Neural progenitor cell (in vitro differentiated cells): ENCODE data around the gene DET1. TPM values are rescaled to one million over a fixed set of nuclear protein-coding genes. Genes with fewer than 3 reads are reported as not detected.

Experiments
- DNase-seq: peaks from one replicate; pipeline ENCODE4 v3.0.0-alpha.2; 2016; ENCODE audit warnings: low spot score
- H2AFZ ChIP-seq: fragments of 200-600 bp; sonication (generic); replicated peaks from 2 replicates; pipeline ENCODE4 v1.6.1; 2016; ENCODE audit warnings: antibody characterized with exemption
- H3F3A ChIP-seq: fragments of 200-600 bp; sonication (generic); 2 replicates; pipeline ENCODE4 v1.6.1; 2016; ENCODE audit warnings: antibody characterized with exemption, low read depth
- H3K27ac ChIP-seq: fragments of 200-600 bp; sonication (generic); 2 replicates; pipeline ENCODE4 v1.5.1; 2016; ENCODE audit warnings: mild to moderate bottlenecking
- H3K27me3 ChIP-seq: fragments of 200-600 bp; sonication (generic); 2 replicates; pipeline ENCODE4 v1.6.1; 2016; ENCODE audit warnings: mild to moderate bottlenecking, moderate library complexity
- H3K36me3 ChIP-seq: fragments of 200-600 bp; sonication (generic); 2 replicates; pipeline ENCODE4 v1.5.1; 2016
- H3K4me1 ChIP-seq: fragments of 200-600 bp; sonication (generic); 2 replicates; pipeline ENCODE4 v1.6.1; 2016; ENCODE audit warnings: mixed run types
- H3K4me2 ChIP-seq: fragments of 200-600 bp; sonication (generic); 2 replicates; pipeline ENCODE4 v1.6.1; 2016
- H3K4me3 ChIP-seq: fragments of 200-600 bp; sonication (generic); 2 replicates; pipeline ENCODE4 v1.5.1; 2016
- H3K79me2 ChIP-seq: fragments of 200-600 bp; sonication (generic); 2 replicates; pipeline ENCODE4 v1.6.1; 2016; ENCODE audit warnings: low read depth
- H3K9ac ChIP-seq: fragments of 200-600 bp; sonication (generic); 2 replicates; pipeline ENCODE4 v1.6.1; 2016
- H3K9me3 ChIP-seq: fragments of 200-600 bp; sonication (generic); 2 replicates; pipeline ENCODE4 v1.5.1; 2016; ENCODE audit warnings: low read depth
- H4K20me1 ChIP-seq: fragments of 200-600 bp; sonication (generic); 2 replicates; pipeline ENCODE4 v1.6.1; 2016; ENCODE audit warnings: low read depth
- H3K27ac Mint-ChIP-seq: 3 replicates; pipeline ENCODE4 v1.8.0; 2021; ENCODE audit warnings: mixed read lengths
- H3K27me3 Mint-ChIP-seq: 2 replicates; pipeline ENCODE4 v1.8.0; 2022; ENCODE audit warnings: low read depth, mild to moderate bottlenecking, inconsistent platforms, moderate library complexity, mixed read lengths; ENCODE audit not compliant: insufficient read depth
- H3K36me3 Mint-ChIP-seq: 3 replicates; pipeline ENCODE4 v1.8.0; 2021; ENCODE audit warnings: mixed read lengths
- H3K4me1 Mint-ChIP-seq: 3 replicates; pipeline ENCODE4 v1.8.0; 2021; ENCODE audit warnings: mixed read lengths
- H3K4me3 Mint-ChIP-seq: 3 replicates; pipeline ENCODE4 v1.8.0; 2021; ENCODE audit warnings: mild to moderate bottlenecking, moderate library complexity, mixed read lengths
- H3K9me3 Mint-ChIP-seq: 3 replicates; pipeline ENCODE4 v1.8.0; 2020; ENCODE audit warnings: mixed read lengths
- CTCF ChIP-seq: fragments of 200-600 bp; sonication (generic); IDR thresholded peaks from 2 replicates; pipeline ENCODE4 v1.5.1; 2017; ENCODE audit warnings: antibody characterized with exemption, mild to moderate bottlenecking
- EZH2 ChIP-seq: fragments of 200-600 bp; sonication (generic); IDR thresholded peaks from 2 replicates; pipeline ENCODE4 v1.6.1; 2017; ENCODE audit warnings: antibody characterized with exemption, mild to moderate bottlenecking, moderate library complexity
- EZH2phosphoT487 ChIP-seq: fragments of 200-600 bp; sonication (generic); IDR thresholded peaks from 2 replicates; pipeline ENCODE4 v1.6.1; 2017; ENCODE audit warnings: antibody characterized with exemption
- small RNA-seq: library from RNA; depleted of rRNA; stranded (forward); fragments of <200 nt; gene quantifications from one replicate; pipeline ENCODE3, GENCODE V24; 2015
- total RNA-seq: library from RNA; depleted of rRNA; stranded (reverse); fragments of >200 nt; gene quantifications from 2 replicates; pipeline ENCODE4 v1.2.3, GENCODE V29; 2015; ENCODE audit warnings: low replicate concordance

Gene DET1
- total RNA-seq, 1 donor from 2014 or later = 21.3 TPM

- Histone ChIP-seq H3K79me2 (peaks cover 34% of the 10 kb centered on the region), H4K20me1 (peaks cover 3% of the 10 kb centered on the region), H3K36me3 (no peaks in the 10 kb centered on the region), H2AFZ (no peak overlapping the region), H3K27ac (no peak overlapping the region), H3K9me3 (no peaks in the 10 kb centered on the region), H3K27me3 (no peaks in the 10 kb centered on the region), H3K9ac (no peak overlapping the region), H3F3A (no peaks in the 10 kb centered on the region), H3K4me3 (no peak overlapping the region), H3K4me2 (no peak overlapping the region), H3K4me1 (peaks cover 10% of the 10 kb centered on the region)
- DNase-seq = no peak
- peaks cover 16% of the 10 kb centered on the region for H3K4me1 Mint-ChIP-seq
- peaks cover 4% of the 10 kb centered on the region for H3K36me3 Mint-ChIP-seq
- H3K4me3 Mint-ChIP-seq = peak overlapping the region; percentile 14
- no peaks in the 10 kb centered on the region for H3K9me3 Mint-ChIP-seq
- H3K27me3 Mint-ChIP-seq = peaks cover 2% of the 10 kb centered on the region
- no peak for TF ChIP-seq EZH2
- no peak for TF ChIP-seq EZH2phosphoT487
- TF ChIP-seq CTCF = no peak
- H3K27ac Mint-ChIP-seq = no peak overlapping the region
These were observed 82.5 kb downstream of the DET1 start for GRCh38 chr15:88463870-88464532.

Small RNA genes within 50 kb of the gene (small RNA-seq; reads per million reads assigned to genes)
- gene AC013489.2 = not detected

Other genes starting within 250 kb of the DET1 start
- 17.8 and 20.4 TPM in 2 replicates for gene MRPL46, start 79.3 kb downstream of the DET1 start, total RNA-seq
- 15.8 and 20.6 TPM in 2 replicates for gene MRPS11, start 79.0 kb downstream of the DET1 start, total RNA-seq
- 35.0 and 60.9 TPM in 2 replicates for gene AEN, start 74.7 kb upstream of the DET1 start, total RNA-seq
- 0.56 and 0.65 TPM in 2 replicates for gene ISG20, start 92.3 kb upstream of the DET1 start, total RNA-seq